Measurements from ENCODE around the gene TRIM16.
"Not testable (repeated sequence)": the region's sequence is repeated elsewhere in the genome, so short reads cannot be mapped to it uniquely, and the experiment has no call there.

- TF ChIP-seq EZH2phosphoT487 (IDR thresholded peaks at IDR 0.05; ENCODE audit: borderline replicate concordance); CTCF (conservative IDR thresholded peaks at IDR 0.05; ENCODE audit: low read length): not testable (repeated sequence)
Measured at GRCh38 chr17:15592960-15593359, 91.2 kb downstream of the TRIM16 start.

All from Loucy (cell line).